Measurements from ENCODE around the gene SLIT1.

SLIT1 gene

DNA sequence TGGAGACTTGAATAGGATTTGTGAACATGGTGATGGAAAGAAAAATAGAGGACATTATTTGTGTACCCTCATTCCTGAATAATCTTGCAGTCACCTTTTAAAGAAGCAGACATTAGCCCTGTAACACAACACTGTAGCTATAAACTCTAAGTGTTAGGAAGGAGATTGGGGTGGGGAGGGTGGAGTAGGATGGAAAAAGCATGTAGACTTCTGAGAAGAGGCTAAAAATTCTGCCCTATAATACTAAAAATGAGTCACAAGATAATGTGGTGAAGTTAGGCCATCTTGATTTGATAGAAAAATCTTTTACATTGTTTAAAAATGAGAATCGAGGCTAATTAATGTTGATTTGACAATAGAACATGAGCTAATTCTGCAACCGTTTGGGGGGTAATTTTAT lies 224.9 kb downstream of the SLIT1 start:
- no peaks in the 10 kb centered on the region for H3K27me3 ChIP-seq (ENCODE audit: control insufficient read depth, insufficient read depth, low read length)
- H3K4me1 ChIP-seq (ENCODE audit: control insufficient read depth, insufficient read depth, low read length): no peaks in the 10 kb centered on the region
- no peak overlapping the region for H3K9ac ChIP-seq (ENCODE audit: low read length)
- no peak overlapping the region for H3K4me3 ChIP-seq (ENCODE audit: low read length)
- no peaks in the 10 kb centered on the region for H3K9me3 ChIP-seq (ENCODE audit: control insufficient read depth, low read length)
- H3K36me3 ChIP-seq (ENCODE audit: control insufficient read depth, insufficient read depth, low read length): no peaks in the 10 kb centered on the region

GRCh38 chr10:96959733-96960132 lies 226.0 kb downstream of the SLIT1 start:
- Histone ChIP-seq H3K9ac (ENCODE audit: low read length) (no peak overlapping the region), H3K36me3 (ENCODE audit: control insufficient read depth, insufficient read depth, low read length) (peaks cover 5% of the 10 kb centered on the region), H3K27me3 (ENCODE audit: control insufficient read depth, insufficient read depth, low read length) (no peaks in the 10 kb centered on the region), H3K9me3 (ENCODE audit: control insufficient read depth, low read length) (no peaks in the 10 kb centered on the region), H3K4me1 (ENCODE audit: control insufficient read depth, insufficient read depth, low read length) (no peaks in the 10 kb centered on the region), H3K4me3 (ENCODE audit: low read length) (no peak overlapping the region)

DNA sequence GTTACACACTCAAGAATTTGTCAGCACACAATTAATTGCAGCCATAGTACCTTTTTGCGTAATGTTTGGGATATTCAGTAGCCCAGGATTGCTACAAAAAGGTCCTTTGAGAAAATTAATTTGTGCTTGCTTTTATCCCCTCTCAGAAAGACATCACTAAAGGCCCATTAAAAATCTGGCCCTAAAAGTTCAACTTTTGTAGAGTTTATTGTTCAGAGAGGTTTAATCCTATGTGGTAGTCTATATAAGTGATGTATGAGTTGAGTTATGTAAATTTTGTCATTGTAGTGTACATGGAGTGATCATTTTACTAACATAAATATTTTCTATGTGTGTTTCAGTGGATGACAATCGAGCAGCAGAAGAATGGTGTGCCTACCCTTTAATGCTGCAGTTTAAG lies 227.7 kb downstream of the SLIT1 start:
- Histone ChIP-seq H3K9ac (ENCODE audit: low read length) (no peak overlapping the region), H3K4me3 (ENCODE audit: low read length) (no peak overlapping the region), H3K9me3 (ENCODE audit: control insufficient read depth, low read length) (no peaks in the 10 kb centered on the region), H3K36me3 (ENCODE audit: control insufficient read depth, insufficient read depth, low read length) (peaks cover 5% of the 10 kb centered on the region), H3K27me3 (ENCODE audit: control insufficient read depth, insufficient read depth, low read length) (no peaks in the 10 kb centered on the region), H3K4me1 (ENCODE audit: control insufficient read depth, insufficient read depth, low read length) (no peaks in the 10 kb centered on the region)

- Histone ChIP-seq H3K27me3 (ENCODE audit: control insufficient read depth, insufficient read depth, low read length) (no peaks in the 10 kb centered on the region), H3K4me3 (ENCODE audit: low read length) (no peak overlapping the region), H3K36me3 (ENCODE audit: control insufficient read depth, insufficient read depth, low read length) (peaks cover 5% of the 10 kb centered on the region), H3K9me3 (ENCODE audit: control insufficient read depth, low read length) (no peaks in the 10 kb centered on the region), H3K4me1 (ENCODE audit: control insufficient read depth, insufficient read depth, low read length) (no peaks in the 10 kb centered on the region), H3K9ac (ENCODE audit: low read length) (no peak overlapping the region)
These were observed 230.0 kb downstream of the SLIT1 start for GRCh38 chr10:96955794-96956193.

GRCh38 chr10:96951954-96952353 lies 233.8 kb downstream of the SLIT1 start:
- Histone ChIP-seq H3K4me1 (ENCODE audit: control insufficient read depth, insufficient read depth, low read length) (no peaks in the 10 kb centered on the region), H3K4me3 (ENCODE audit: low read length) (no peak overlapping the region), H3K27me3 (ENCODE audit: control insufficient read depth, insufficient read depth, low read length) (no peaks in the 10 kb centered on the region), H3K9me3 (ENCODE audit: control insufficient read depth, low read length) (no peaks in the 10 kb centered on the region), H3K36me3 (ENCODE audit: control insufficient read depth, insufficient read depth, low read length) (peaks cover 5% of the 10 kb centered on the region), H3K9ac (ENCODE audit: low read length) (no peak overlapping the region)

GRCh38 chr10:96949039-96949683 lies 236.6 kb downstream of the SLIT1 start:
- Histone ChIP-seq H3K27me3 (ENCODE audit: control insufficient read depth, insufficient read depth, low read length) (no peaks in the 10 kb centered on the region), H3K4me3 (ENCODE audit: low read length) (no peak overlapping the region), H3K9ac (ENCODE audit: low read length) (no peak overlapping the region), H3K9me3 (ENCODE audit: control insufficient read depth, low read length) (no peaks in the 10 kb centered on the region), H3K36me3 (ENCODE audit: control insufficient read depth, insufficient read depth, low read length) (no peaks in the 10 kb centered on the region), H3K4me1 (ENCODE audit: control insufficient read depth, insufficient read depth, low read length) (no peaks in the 10 kb centered on the region)
